ENCODE measurements around the gene INHBA.

- TF ChIP-seq CTCF (IDR thresholded peaks at IDR 0.05; ENCODE audit: poor library complexity, severe bottlenecking) (no peak), EP300 (conservative IDR thresholded peaks at IDR 0.05; ENCODE audit: poor library complexity, severe bottlenecking) (no peak)
These were observed 8.6 kb upstream of the INHBA start for GRCh38 chr7:41711283-41712064.

Measured in neural cell (in vitro differentiated cells).